Karpas-422 (cell line): ENCODE measurements around the gene PTPRK. TPM values are rescaled to one million over a fixed set of nuclear protein-coding genes. Genes with fewer than 3 reads are reported as not detected.
"Not testable (repeated sequence)": the region's sequence is repeated elsewhere in the genome, so short reads cannot be mapped to it uniquely, and the experiment has no call there.

ENCODE experiments used
- DNase-seq: peaks from one replicate; pipeline ENCODE4 v3.0.0-alpha.2; 2015
- H2AFZ ChIP-seq: fragments of 200-600 bp; sonication (generic); 2 replicates; pipeline ENCODE4 v1.6.1; 2014; ENCODE audit warnings: antibody characterized with exemption, low read length, mixed read lengths
- H3K27ac ChIP-seq: fragments of 200-600 bp; sonication (generic); 2 replicates; pipeline ENCODE4 v1.5.1; 2014; ENCODE audit warnings: mild to moderate bottlenecking, low read length, moderate library complexity
- H3K27me3 ChIP-seq: fragments of 200-600 bp; sonication (generic); 2 replicates; pipeline ENCODE4 v1.6.1; 2014; ENCODE audit warnings: low read length, mixed read lengths
- H3K36me3 ChIP-seq: fragments of 200-600 bp; sonication (generic); 2 replicates; pipeline ENCODE4 v1.6.1; 2014; ENCODE audit warnings: low read length, mixed read lengths; ENCODE audit not compliant: insufficient read depth
- H3K4me1 ChIP-seq: fragments of 200-600 bp; sonication (generic); 2 replicates; pipeline ENCODE4 v1.6.1; 2014; ENCODE audit warnings: mild to moderate bottlenecking, low read length, mixed read lengths
- H3K4me2 ChIP-seq: fragments of 200-600 bp; sonication (generic); 2 replicates; pipeline ENCODE4 v1.6.1; 2014; ENCODE audit warnings: low read length, low read depth, mild to moderate bottlenecking; ENCODE audit not compliant: poor library complexity, severe bottlenecking
- H3K4me3 ChIP-seq: fragments of 200-600 bp; sonication (generic); 2 replicates; pipeline ENCODE4 v1.5.1; 2014; ENCODE audit warnings: mild to moderate bottlenecking, antibody characterized with exemption, low read length, mixed read lengths
- H3K79me2 ChIP-seq: fragments of 200-600 bp; sonication (generic); 2 replicates; pipeline ENCODE4 v1.6.1; 2014; ENCODE audit warnings: mild to moderate bottlenecking, low read length, mixed read lengths
- H3K9ac ChIP-seq: fragments of 200-600 bp; sonication (generic); 2 replicates; pipeline ENCODE4 v1.6.0; 2014; ENCODE audit warnings: low read length
- H3K9me2 ChIP-seq: fragments of 200-600 bp; sonication (generic), shearing (Covaris generic); replicated peaks from 2 replicates; pipeline ENCODE4 v1.6.0; 2014; ENCODE audit warnings: mild to moderate bottlenecking, low read length, moderate library complexity; ENCODE audit not compliant: insufficient read depth
- H3K9me3 ChIP-seq: fragments of 300-700, 200-600 bp; sonication (generic); 2 replicates; pipeline ENCODE4 v1.6.1; 2014; ENCODE audit warnings: low read length, mixed read lengths
- H4K20me1 ChIP-seq: fragments of 200-600 bp; sonication (generic); 2 replicates; pipeline ENCODE4 v1.6.1; 2014; ENCODE audit warnings: mild to moderate bottlenecking, antibody characterized with exemption, low read length, low read depth; ENCODE audit not compliant: insufficient read depth
- total RNA-seq: library from RNA; depleted of rRNA; stranded (reverse); fragments of >200 nt; shearing (Covaris generic); gene quantifications from 2 replicates; pipeline ENCODE4 v1.2.3, GENCODE V29; 2014; ENCODE audit warnings: low replicate concordance

The PTPRK gene
- total RNA-seq, 1 experiment from 2014 or later = 0.04 TPM

GRCh38 chr6:127933852-127934840 is 586.3 kb downstream of the PTPRK start:
- Histone ChIP-seq H3K27me3 (no peaks in the 10 kb centered on the region), H4K20me1 (no peaks in the 10 kb centered on the region), H3K9me2 (no peaks in the 10 kb centered on the region), H3K4me2 (no peak overlapping the region), H3K9ac (no peak overlapping the region), H3K4me3 (no peak overlapping the region), H3K9me3 (peaks cover 16% of the 10 kb centered on the region), H3K4me1 (no peaks in the 10 kb centered on the region), H3K36me3 (no peaks in the 10 kb centered on the region), H2AFZ (no peak overlapping the region), H3K79me2 (no peaks in the 10 kb centered on the region), H3K27ac (no peak overlapping the region)
- no peak for DNase-seq

DNA sequence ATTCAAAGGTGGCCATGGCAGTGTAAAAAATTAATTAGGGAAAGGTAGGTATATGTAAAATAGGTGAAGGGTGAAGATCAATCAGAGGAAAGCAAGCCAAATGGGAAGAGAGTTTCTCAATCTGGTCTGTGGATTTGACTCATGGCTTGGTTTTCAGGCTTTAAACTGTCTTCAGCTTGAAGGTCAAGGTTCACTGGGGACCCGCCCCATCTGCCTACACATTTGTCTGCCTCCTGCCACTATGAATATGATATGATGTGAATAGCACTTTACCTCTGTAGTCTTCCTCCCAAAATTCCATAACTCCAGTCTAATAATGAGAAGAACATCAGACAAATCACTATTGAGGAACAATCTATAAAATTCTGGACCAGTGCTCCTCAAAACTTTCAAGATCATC is 587.3 kb downstream of the PTPRK start:
- Histone ChIP-seq H3K79me2 (no peaks in the 10 kb centered on the region), H2AFZ (no peak overlapping the region)
- no peak for DNase-seq

GRCh38 chr6:127932708-127933107 is 587.7 kb downstream of the PTPRK start:
- no peaks in the 10 kb centered on the region for H3K9me2 ChIP-seq
- no peak overlapping the region for H3K27ac ChIP-seq
- no peak for DNase-seq
- H3K4me3 ChIP-seq = no peak overlapping the region
- H3K9me3 ChIP-seq = peaks cover 16% of the 10 kb centered on the region
- no peak overlapping the region for H2AFZ ChIP-seq
- no peak overlapping the region for H3K4me2 ChIP-seq
- H3K9ac ChIP-seq = no peak overlapping the region
- no peaks in the 10 kb centered on the region for H3K4me1 ChIP-seq
- no peaks in the 10 kb centered on the region for H4K20me1 ChIP-seq
- no peaks in the 10 kb centered on the region for H3K36me3 ChIP-seq
- no peaks in the 10 kb centered on the region for H3K79me2 ChIP-seq
- no peaks in the 10 kb centered on the region for H3K27me3 ChIP-seq

More for the DNA sequence above, 587.3 kb downstream of the PTPRK start:
- Histone ChIP-seq H3K4me3 (no peak overlapping the region), H3K9me3 (peaks cover 16% of the 10 kb centered on the region), H3K9me2 (no peaks in the 10 kb centered on the region), H4K20me1 (no peaks in the 10 kb centered on the region), H3K9ac (no peak overlapping the region), H3K36me3 (no peaks in the 10 kb centered on the region), H3K27me3 (no peaks in the 10 kb centered on the region), H3K27ac (no peak overlapping the region), H3K4me2 (no peak overlapping the region), H3K4me1 (no peaks in the 10 kb centered on the region)

GRCh38 chr6:127926441-127926840 is 594.0 kb downstream of the PTPRK start:
- H3K4me3 ChIP-seq, H4K20me1 ChIP-seq, H3K27ac ChIP-seq, H3K4me1 ChIP-seq, H2AFZ ChIP-seq, H3K9ac ChIP-seq, H3K4me2 ChIP-seq, H3K36me3 ChIP-seq, H3K27me3 ChIP-seq, H3K79me2 ChIP-seq, H3K9me2 ChIP-seq, DNase-seq: not testable (repeated sequence)
- H3K9me3 ChIP-seq = peaks cover 12% of the 10 kb centered on the region; the same call in 1 of the 2 replicates

- Histone ChIP-seq H3K4me1 (no peaks in the 10 kb centered on the region), H3K9me2 (no peaks in the 10 kb centered on the region), H3K4me2 (no peak overlapping the region), H3K9ac (no peak overlapping the region), H3K36me3 (no peaks in the 10 kb centered on the region), H3K79me2 (no peaks in the 10 kb centered on the region), H3K9me3 (peaks cover 19% of the 10 kb centered on the region), H4K20me1 (no peaks in the 10 kb centered on the region), H3K27ac (no peak overlapping the region), H3K4me3 (no peak overlapping the region), H3K27me3 (no peaks in the 10 kb centered on the region), H2AFZ (no peak overlapping the region)
- DNase-seq = no peak
Observed at GRCh38 chr6:127924440-127924839, 596.0 kb downstream of the PTPRK start.

DNA sequence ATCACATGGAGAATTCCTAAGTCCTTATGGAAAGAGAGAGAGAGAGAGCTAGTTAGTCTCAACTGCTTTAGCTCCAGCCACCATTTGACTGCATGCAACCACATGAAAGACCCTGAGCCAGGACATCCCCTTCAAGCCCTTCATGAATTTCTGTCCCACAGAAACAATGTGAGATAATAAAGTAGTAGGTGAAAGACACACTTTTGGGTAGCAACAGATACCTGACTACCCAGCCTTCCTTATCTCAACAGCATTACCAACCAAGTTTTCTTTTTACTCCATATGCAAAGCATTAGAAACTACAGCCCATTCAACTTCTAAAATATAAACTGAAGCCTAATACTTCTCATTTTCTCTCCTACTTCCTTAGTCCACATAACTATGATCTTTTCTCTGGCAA is 596.4 kb downstream of the PTPRK start:
- H3K4me3 ChIP-seq = no peak overlapping the region
- H3K27me3 ChIP-seq = no peaks in the 10 kb centered on the region
- H3K9me3 ChIP-seq = peaks cover 19% of the 10 kb centered on the region
- no peak overlapping the region for H2AFZ ChIP-seq
- H4K20me1 ChIP-seq = no peaks in the 10 kb centered on the region
- no peak overlapping the region for H3K27ac ChIP-seq
- no peaks in the 10 kb centered on the region for H3K79me2 ChIP-seq
- H3K4me2 ChIP-seq = no peak overlapping the region
- H3K4me1 ChIP-seq = no peaks in the 10 kb centered on the region
- no peaks in the 10 kb centered on the region for H3K9me2 ChIP-seq
- no peaks in the 10 kb centered on the region for H3K36me3 ChIP-seq
- no peak for DNase-seq
- H3K9ac ChIP-seq = no peak overlapping the region

DNA sequence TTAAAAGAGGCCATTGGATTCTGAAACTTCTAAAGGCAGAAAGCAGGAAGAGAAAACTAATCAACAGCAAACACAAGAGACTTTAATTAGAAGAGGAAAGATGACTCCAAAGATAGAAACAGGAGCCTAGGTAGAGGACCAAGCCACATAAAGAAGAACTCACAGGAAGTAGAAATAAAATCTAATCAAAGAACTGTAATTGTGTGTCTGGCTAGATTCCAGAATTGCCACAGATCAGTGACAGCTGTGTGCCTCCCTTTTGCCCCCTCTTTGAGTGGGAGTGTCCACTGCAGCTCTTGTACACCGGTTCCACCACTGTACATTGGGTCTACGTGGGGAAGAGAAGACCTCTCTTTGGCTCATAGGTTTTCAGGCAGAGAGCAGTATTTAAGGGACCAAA is 597.3 kb downstream of the PTPRK start:
- Histone ChIP-seq H2AFZ (no peak overlapping the region), H4K20me1 (no peaks in the 10 kb centered on the region), H3K9me3 (peaks cover 19% of the 10 kb centered on the region), H3K4me2 (no peak overlapping the region), H3K36me3 (no peaks in the 10 kb centered on the region), H3K9me2 (no peaks in the 10 kb centered on the region), H3K9ac (no peak overlapping the region), H3K79me2 (no peaks in the 10 kb centered on the region), H3K27me3 (no peaks in the 10 kb centered on the region), H3K4me3 (no peak overlapping the region), H3K4me1 (no peaks in the 10 kb centered on the region), H3K27ac (no peak overlapping the region)
- no peak for DNase-seq

- H4K20me1 ChIP-seq = no peaks in the 10 kb centered on the region
- no peak overlapping the region for H3K9ac ChIP-seq
- H3K4me3 ChIP-seq = no peak overlapping the region
- peaks cover 22% of the 10 kb centered on the region for H3K9me3 ChIP-seq
- no peaks in the 10 kb centered on the region for H3K4me1 ChIP-seq
- H3K36me3 ChIP-seq = no peaks in the 10 kb centered on the region
- H2AFZ ChIP-seq = no peak overlapping the region
- no peak overlapping the region for H3K27ac ChIP-seq
- DNase-seq = no peak
- H3K79me2 ChIP-seq = no peaks in the 10 kb centered on the region
- no peaks in the 10 kb centered on the region for H3K27me3 ChIP-seq
- H3K4me2 ChIP-seq = no peak overlapping the region
- H3K9me2 ChIP-seq = no peaks in the 10 kb centered on the region
Observed at GRCh38 chr6:127921982-127922381, 598.4 kb downstream of the PTPRK start.
